DND-41 (cell line): ENCODE results near the gene USP19.

Experiments used
- ATAC-seq: fragments of 200-7000 bp; cut with Tn5 transposase; 3 replicates; pipeline ENCODE4 v1.9.1; 2021; ENCODE audit warnings: low read depth; ENCODE audit not compliant: insufficient read depth
- DNase-seq: peaks from one replicate; pipeline ENCODE4 v3.0.0-alpha.2; 2020
- H2AFZ ChIP-seq: 2 replicates; pipeline ENCODE4 v1.6.0; 2012; ENCODE audit warnings: low read depth, low read length
- H3K27ac ChIP-seq: 2 replicates; pipeline ENCODE4 v1.5.1; 2012; ENCODE audit warnings: low read length, inconsistent platforms
- H3K27me3 ChIP-seq: fragments of 200-600 bp; sonication (generic); 2 replicates; pipeline ENCODE4 v1.6.0; 2012; ENCODE audit warnings: low read length, mild to moderate bottlenecking, inconsistent platforms; ENCODE audit not compliant: insufficient read depth, poor library complexity
- H3K36me3 ChIP-seq: 2 replicates; pipeline ENCODE4 v1.5.1; 2012; ENCODE audit warnings: low read length, inconsistent platforms; ENCODE audit not compliant: insufficient read depth
- H3K4me1 ChIP-seq: 2 replicates; pipeline ENCODE4 v1.5.1; 2012; ENCODE audit warnings: mild to moderate bottlenecking, low read length; ENCODE audit not compliant: insufficient read depth
- H3K4me2 ChIP-seq: 2 replicates; pipeline ENCODE4 v1.6.0; 2012; ENCODE audit warnings: mild to moderate bottlenecking, moderate library complexity, low read length, inconsistent platforms; ENCODE audit not compliant: insufficient read depth
- H3K4me3 ChIP-seq, 2 experiments: fragments of 200-600 bp in 1 of 2; shearing (Covaris generic) in 1 of 2; 2 replicates each; pipeline ENCODE4 v1.5.1; 2012 to 2016; ENCODE audit warnings: inconsistent platforms in 2 of 2, low read length in 2 of 2, mild to moderate bottlenecking in 2 of 2, low read depth in 1 of 2, moderate library complexity in 1 of 2
- H3K79me2 ChIP-seq: 2 replicates; pipeline ENCODE4 v1.6.0; 2012; ENCODE audit warnings: low read length, inconsistent platforms; ENCODE audit not compliant: insufficient read depth
- H3K9ac ChIP-seq: 2 replicates; pipeline ENCODE4 v1.6.0; 2012; ENCODE audit warnings: low read depth, mild to moderate bottlenecking, inconsistent platforms, low read length, moderate library complexity
- H3K9me3 ChIP-seq: 2 replicates; pipeline ENCODE4 v1.5.1; 2012; ENCODE audit warnings: low read length, moderate library complexity, mild to moderate bottlenecking, inconsistent platforms; ENCODE audit not compliant: insufficient read depth, severe bottlenecking
- H4K20me1 ChIP-seq: 2 replicates; pipeline ENCODE4 v1.6.0; 2012; ENCODE audit warnings: low read length; ENCODE audit not compliant: insufficient read depth
- CTCF ChIP-seq: IDR thresholded peaks from 2 replicates; pipeline ENCODE4 v1.5.1; 2012; ENCODE audit warnings: borderline replicate concordance, low read length, moderate library complexity, mild to moderate bottlenecking; ENCODE audit not compliant: poor library complexity, severe bottlenecking; ENCODE audit errors: extremely low read depth
- EZH2 ChIP-seq: IDR thresholded peaks from 3 replicates; pipeline ENCODE4 v1.6.1; 2012; ENCODE audit warnings: borderline replicate concordance, low read depth, mild to moderate bottlenecking, moderate library complexity, low read length, inconsistent platforms; ENCODE audit not compliant: severe bottlenecking

USP19 gene

GRCh38 chr3:49132073-49132436 is 11.4 kb upstream of the USP19 start:
- H3K4me2 ChIP-seq = no peak overlapping the region
- H3K4me3 ChIP-seq = no peak overlapping the region
- TF ChIP-seq EZH2 = no peak
- no peak for TF ChIP-seq CTCF
- DNase-seq (no peak), ATAC-seq (no peak)
- H4K20me1 ChIP-seq = no peaks in the 10 kb centered on the region
- H3K27ac ChIP-seq = no peak overlapping the region
- no peaks in the 10 kb centered on the region for H3K36me3 ChIP-seq
- H3K27me3 ChIP-seq = no peaks in the 10 kb centered on the region
- H3K9me3 ChIP-seq = no peaks in the 10 kb centered on the region
- no peaks in the 10 kb centered on the region for H3K79me2 ChIP-seq
- H3K4me1 ChIP-seq = no peaks in the 10 kb centered on the region
- H2AFZ ChIP-seq = no peak overlapping the region
- H3K9ac ChIP-seq = no peak overlapping the region

GRCh38 chr3:49131576-49131975 is 11.0 kb upstream of the USP19 start:
- H3K36me3 ChIP-seq = no peaks in the 10 kb centered on the region
- H3K4me1 ChIP-seq = no peaks in the 10 kb centered on the region
- no peak overlapping the region for H3K27ac ChIP-seq
- no peak overlapping the region for H3K4me2 ChIP-seq
- H3K27me3 ChIP-seq = no peaks in the 10 kb centered on the region
- H3K9me3 ChIP-seq = no peaks in the 10 kb centered on the region
- no peaks in the 10 kb centered on the region for H4K20me1 ChIP-seq
- ATAC-seq = no peak
- H2AFZ ChIP-seq = no peak overlapping the region
- H3K79me2 ChIP-seq = no peaks in the 10 kb centered on the region
- TF ChIP-seq EZH2 (no peak), CTCF (no peak)
- no peak overlapping the region for H3K4me3 ChIP-seq
- H3K9ac ChIP-seq = no peak overlapping the region
- DNase-seq = no peak

- Histone ChIP-seq H3K4me2 (no peak overlapping the region), H3K9me3 (no peaks in the 10 kb centered on the region), H3K27me3 (no peaks in the 10 kb centered on the region), H3K4me1 (no peaks in the 10 kb centered on the region), H4K20me1 (no peaks in the 10 kb centered on the region), H3K4me3 (no peak overlapping the region), H3K36me3 (no peaks in the 10 kb centered on the region), H2AFZ (no peak overlapping the region), H3K9ac (no peak overlapping the region), H3K79me2 (no peaks in the 10 kb centered on the region), H3K27ac (no peak overlapping the region)
- TF ChIP-seq EZH2 (no peak), CTCF (no peak)
- ATAC-seq (no peak), DNase-seq (no peak)
Measured at GRCh38 chr3:49131040-49131439, 10.4 kb upstream of the USP19 start.
